H1 (cell line): ENCODE measurements around the gene BTN1A1. TPM values are rescaled to one million over a fixed set of nuclear protein-coding genes. Genes with fewer than 3 reads are reported as not detected.

ENCODE experiments used
- CTCF ChIA-PET: fragments of 300-600 bp; sonication (Branson Sonifier 250); formaldehyde crosslinking; loops from one replicate; lab custom pipeline; 2021; ENCODE audit not compliant: partially characterized antibody; lab: Charles Lee
- POLR2A ChIA-PET: fragments of 300-600 bp; sonication (Branson Sonifier 250); formaldehyde crosslinking; loops from one replicate; lab custom pipeline; 2021; ENCODE audit warnings: inconsistent platforms; ENCODE audit not compliant: partially characterized antibody; lab: Charles Lee
- DNase-seq, 2 experiments: peaks; one replicate each; pipeline versions ENCODE4 v3.0.0 to v3.0.0-alpha.2; 2010 to 2022; ENCODE audit warnings: low spot score in 2 of 2, low read depth in 1 of 2, mixed read lengths in 1 of 2
- FAIRE-seq: peaks from 2 replicates; lab custom pipeline; 2011; peaks lifted over from hg19 to GRCh38; lab: Jason Lieb, UNC
- H2AFZ ChIP-seq: 2 replicates; pipeline ENCODE4 v1.8.1; 2012; ENCODE audit warnings: low read length, inconsistent platforms
- H2AK5ac ChIP-seq: 2 replicates; pipeline ENCODE4 v1.6.1; 2013; ENCODE audit warnings: low read depth, low read length
- H2BK120ac ChIP-seq: replicated peaks from 2 replicates; pipeline ENCODE3; 2013; ENCODE audit warnings: low read depth, low read length, inconsistent platforms
- H2BK12ac ChIP-seq: 2 replicates; pipeline ENCODE4 v1.6.1; 2013; ENCODE audit warnings: low read depth, low read length
- H2BK15ac ChIP-seq: 2 replicates; pipeline ENCODE4 v1.6.1; 2013; ENCODE audit warnings: low read length
- H2BK20ac ChIP-seq: 2 replicates; pipeline ENCODE4 v1.6.1; 2013; ENCODE audit warnings: low read length
- H2BK5ac ChIP-seq: 2 replicates; pipeline ENCODE4 v1.6.1; 2013; ENCODE audit warnings: low read depth, low read length
- H3K14ac ChIP-seq: 2 replicates; pipeline ENCODE4 v1.6.1; 2013; ENCODE audit warnings: inconsistent platforms; ENCODE audit not compliant: insufficient read length
- H3K18ac ChIP-seq: 2 replicates; pipeline ENCODE4 v1.6.1; 2013; ENCODE audit warnings: low read length; ENCODE audit errors: extremely low read depth
- H3K23ac ChIP-seq: 2 replicates; pipeline ENCODE4 v1.6.1; 2013; ENCODE audit warnings: inconsistent platforms; ENCODE audit not compliant: insufficient read length
- H3K23me2 ChIP-seq: 2 replicates; pipeline ENCODE4 v1.6.1; 2013; ENCODE audit warnings: low read depth, low read length
- H3K27ac ChIP-seq: 2 replicates; pipeline ENCODE4 v1.6.1; 2011; ENCODE audit warnings: low read depth, low read length, inconsistent platforms
- H3K27me3 ChIP-seq, 4 experiments: replicated peaks in 1 of 4; 1 replicate in 1 of 4; 2 replicates in 3 of 4; pipeline versions ENCODE4 v1.6.1 to v1.8.1; 2011 to 2013; ENCODE audit warnings: low read length in 3 of 4, mild to moderate bottlenecking in 3 of 4, inconsistent platforms in 2 of 4, mixed read lengths in 2 of 4, moderate library complexity in 1 of 4; ENCODE audit not compliant: control insufficient read depth in 3 of 4, insufficient read depth in 3 of 4; ENCODE audit errors: extremely low read depth in 1 of 4
- H3K36me3 ChIP-seq, 4 experiments: 2 replicates each; pipeline versions ENCODE4 v1.6.1 to v1.8.1; 2011 to 2013; ENCODE audit warnings: mild to moderate bottlenecking in 4 of 4, low read length in 3 of 4, moderate library complexity in 2 of 4, control low read depth in 1 of 4, inconsistent platforms in 1 of 4; ENCODE audit not compliant: insufficient read depth in 4 of 4, control insufficient read depth in 2 of 4
- H3K4ac ChIP-seq: replicated peaks from 2 replicates; pipeline ENCODE3; 2013; ENCODE audit warnings: low read length, low read depth, mixed read lengths, inconsistent platforms; ENCODE audit not compliant: insufficient read length
- H3K4me1 ChIP-seq, 4 experiments: replicated peaks in 1 of 4; 1 replicate in 1 of 4; 2 replicates in 3 of 4; pipeline versions ENCODE4 v1.6.1 to v1.8.1; 2011 to 2013; ENCODE audit warnings: low read length in 3 of 4, inconsistent platforms in 2 of 4, mixed read lengths in 1 of 4; ENCODE audit not compliant: insufficient read depth in 4 of 4, control insufficient read depth in 3 of 4
- H3K4me2 ChIP-seq, 2 experiments: 2 replicates each; pipeline versions ENCODE4 v1.6.1 to v1.8.1; 2011 to 2013; ENCODE audit warnings: low read depth in 2 of 2, low read length in 2 of 2, control low read depth in 1 of 2, inconsistent platforms in 1 of 2, mild to moderate bottlenecking in 1 of 2; ENCODE audit not compliant: insufficient read depth in 1 of 2
- H3K4me3 ChIP-seq, 4 experiments: fragments of 200-600, 300-600 bp in 1 of 4; sonication (generic), shearing (Covaris generic), sonication (Bioruptor Twin) in 1 of 4; 2 replicates each; pipeline versions ENCODE4 v1.5.1 to v1.8.1; 2011 to 2016; ENCODE audit warnings: low read length in 4 of 4, low read depth in 3 of 4, control low read depth in 2 of 4, inconsistent platforms in 2 of 4, mild to moderate bottlenecking in 2 of 4, mixed read lengths in 1 of 4, moderate library complexity in 1 of 4; ENCODE audit not compliant: insufficient read depth in 2 of 4; ENCODE audit errors: extremely low read depth in 1 of 4
- H3K56ac ChIP-seq: replicated peaks from 2 replicates; pipeline ENCODE3; 2013; ENCODE audit warnings: low read depth, mild to moderate bottlenecking, mixed read lengths, low read length, inconsistent platforms; ENCODE audit not compliant: insufficient read length
- H3K79me1 ChIP-seq: 2 replicates; pipeline ENCODE4 v1.6.1; 2013; ENCODE audit warnings: low read depth, low read length, control low read depth
- H3K79me2 ChIP-seq, 2 experiments: 2 replicates each; pipeline versions ENCODE4 v1.6.1 to v1.8.1; 2012 to 2013; ENCODE audit warnings: low read length in 2 of 2, mild to moderate bottlenecking in 2 of 2, inconsistent platforms in 1 of 2; ENCODE audit not compliant: insufficient read depth in 2 of 2, control insufficient read depth in 1 of 2
- H3K9ac ChIP-seq, 4 experiments: replicated peaks in 1 of 4; 1 replicate in 1 of 4; 2 replicates in 3 of 4; pipeline versions ENCODE4 v1.6.1 to v1.8.1; 2011 to 2013; ENCODE audit warnings: low read depth in 3 of 4, low read length in 3 of 4, control low read depth in 2 of 4, mild to moderate bottlenecking in 2 of 4, moderate library complexity in 2 of 4, inconsistent platforms in 1 of 4; ENCODE audit errors: extremely low read depth in 1 of 4
- H3K9me3 ChIP-seq, 2 experiments: 2 replicates each; pipeline versions ENCODE4 v1.6.1 to v1.8.1; 2012 to 2013; ENCODE audit warnings: mild to moderate bottlenecking in 2 of 2, moderate library complexity in 2 of 2, control low read depth in 1 of 2, inconsistent platforms in 1 of 2, low read depth in 1 of 2, low read length in 1 of 2, mixed read lengths in 1 of 2; ENCODE audit not compliant: insufficient read depth in 2 of 2
- H4K20me1 ChIP-seq, 2 experiments: replicated peaks in 1 of 2; 2 replicates each; pipeline versions ENCODE3 to v1.8.1; 2011 to 2013; ENCODE audit warnings: inconsistent platforms in 2 of 2, low read length in 2 of 2, mild to moderate bottlenecking in 1 of 2; ENCODE audit not compliant: insufficient read depth in 2 of 2, control insufficient read depth in 1 of 2
- H4K5ac ChIP-seq: 2 replicates; pipeline ENCODE4 v1.6.1; 2013; ENCODE audit warnings: low read length, low read depth, mixed read lengths, inconsistent platforms; ENCODE audit not compliant: insufficient read length
- H4K8ac ChIP-seq: 2 replicates; pipeline ENCODE4 v1.8.0; 2013; ENCODE audit warnings: mild to moderate bottlenecking, moderate library complexity, low read length, inconsistent platforms; ENCODE audit not compliant: insufficient read depth; ENCODE audit errors: extremely low read depth
- H4K91ac ChIP-seq: replicated peaks from 2 replicates; pipeline ENCODE3; 2013; ENCODE audit warnings: low read length, mixed read lengths, inconsistent platforms; ENCODE audit not compliant: insufficient read length
- CREB1 ChIP-seq: IDR thresholded peaks from 2 replicates; pipeline ENCODE4 v1.6.1; 2012; ENCODE audit warnings: inconsistent platforms
- JUND ChIP-seq: IDR thresholded peaks from 2 replicates; pipeline ENCODE4 v1.6.1; 2011; ENCODE audit warnings: mild to moderate bottlenecking, improper control_type of control experiment, low read length
- SIRT6 ChIP-seq: IDR thresholded peaks from one replicate; pipeline ENCODE4 v1.7.1; 2012; ENCODE audit warnings: low read length, inconsistent platforms
- TAF7 ChIP-seq: optimal IDR thresholded peaks from 2 replicates; pipeline ENCODE3; 2011; ENCODE audit warnings: low read depth, mild to moderate bottlenecking, inconsistent platforms, low read length, moderate library complexity, borderline replicate concordance
- WGBS, 2 experiments: shearing (Covaris generic) in 1 of 2; methylation state at CpG; one replicate each; pipeline versions ENCODE4 v1.1.6 to v1.1.7; 2013 to 2015; ENCODE audit warnings: low lambda C conversion rate in 2 of 2, mixed read lengths in 2 of 2, inconsistent platforms in 1 of 2, low coverage in 1 of 2, missing lambda C conversion rate in 1 of 2; ENCODE audit not compliant: insufficient replicate concordance in 2 of 2, insufficient coverage in 1 of 2, insufficient read length in 1 of 2; ENCODE audit errors: extremely low coverage in 1 of 2, missing lambda C conversion rate in 1 of 2; 5-methylcytosine and 5-hydroxymethylcytosine counted together
- polyA plus RNA-seq, 7 experiments: library from polyadenylated mRNA; depleted of rRNA in 3 of 7; stranded (reverse) in 5 of 7; unstranded in 2 of 7; fragments of >200 nt in 5 of 7; fragments of 200-250 nt in 2 of 7; gene quantifications; 1 replicate in 5 of 7; 2 replicates in 1 of 7; 4 replicates in 1 of 7; pipeline versions ENCODE4 v1.2.1 to v1.2.3, GENCODE V29; 2011 to 2013; ENCODE audit warnings: missing spikeins in 2 of 7, mixed read lengths in 2 of 7
- total RNA-seq: library from RNA; stranded (reverse); fragmentation: NEBNext Ultra II Directional; extraction: Animal tissue kit (Norgen Biotek cat#: 25700); gene quantifications from 2 replicates; pipeline ENCODE4 v1.2.1, GENCODE V29; 2021

The BTN1A1 gene
- total and polyA plus RNA-seq, 2 of the 8 experiments (the other 6 are each of a cell fraction or from before 2014, with no cell fraction given) = 0.28 to 0.35 TPM

DNA sequence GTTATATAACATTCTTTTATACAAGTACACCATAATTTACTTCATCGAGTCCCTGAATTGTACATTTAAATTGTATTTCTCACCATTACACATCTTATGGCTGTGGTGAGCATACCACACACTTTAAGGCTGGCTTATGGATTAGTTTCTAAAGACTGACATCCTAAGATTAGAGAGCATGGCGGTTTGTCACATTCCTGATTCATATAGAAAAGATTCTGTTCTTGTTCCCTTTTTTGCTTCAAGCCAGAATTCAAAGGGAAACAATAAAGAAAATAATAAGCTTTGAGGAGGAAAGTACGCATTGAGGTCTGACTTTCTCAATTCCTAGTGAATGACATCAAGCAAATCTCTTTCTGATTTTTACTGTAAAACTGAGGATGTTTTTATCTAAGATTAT is 2.5 kb downstream of the BTN1A1 start:
- Histone ChIP-seq H2BK120ac (no peak overlapping the region), H4K20me1 (no peaks in the 10 kb centered on the region), H3K36me3 (no peaks in the 10 kb centered on the region), H3K4me3 (no peak overlapping the region), H3K9me3 (no peaks in the 10 kb centered on the region), H2BK5ac (no peak overlapping the region), H3K4me2 (peak overlapping the region in 1 of 2 experiments; percentile 86; a peak in 1 of 4 replicates), H2BK20ac (no peak overlapping the region), H3K4ac (no peak overlapping the region), H3K56ac (no peak overlapping the region), H2BK15ac (no peak overlapping the region), H3K27me3 (peaks cover 13 to 30% (median 26%) of the 10 kb centered on the region in 4 experiments), H2AFZ (no peak overlapping the region), H4K8ac (no peak overlapping the region), H3K79me2 (no peaks in the 10 kb centered on the region), H4K5ac (no peak overlapping the region), H3K4me1 (peaks cover 0 to 5% (median under 1%) of the 10 kb centered on the region in 4 experiments; a peak in 1 of 7 replicates), H3K79me1 (no peaks in the 10 kb centered on the region), H3K14ac (no peak overlapping the region), H3K9ac (no peak overlapping the region), H4K91ac (no peak overlapping the region), H3K18ac (no peak overlapping the region), H2BK12ac (no peak overlapping the region), H2AK5ac (no peak overlapping the region), H3K23me2 (no peaks in the 10 kb centered on the region; the same call in 1 of the 2 replicates), H3K23ac (no peak overlapping the region), H3K27ac (no peak overlapping the region)
- no peak for DNase-seq
- 92% methylated on average over 3 of the region's 3 CpGs; no CpG with 5 or more reads in 1 of the 2 experiments for WGBS, 2 experiments
- ChIA-PET POLR2A (no interaction called here), CTCF (interaction anchor here (0.6 to 1.7 kb wide), 4 partner anchors 8 to 161 kb away, joined by 3 to 5 read pairs (median 4); no protein-coding TSS in a partner anchor)
- no peak for FAIRE-seq
- TF ChIP-seq JUND (no peak), CREB1 (no peak), SIRT6 (no peak), TAF7 (no peak)
